Stimulated activated CD8-positive, alpha-beta memory T cell treated with anti-CD3 and anti-CD28 coated beads, Interleukin-12 subunit alpha, Interleukin-12 subunit beta, amount 100 ng/mL, for 1 hour (primary cell): ENCODE measurements around the gene OLFM2.
"Not testable (repeated sequence)": the region's sequence is repeated elsewhere in the genome, so short reads cannot be mapped to it uniquely, and the experiment has no call there.

Source experiments
- DNase-seq: peaks from one replicate; pipeline ENCODE4 v3.0.0-alpha.2; 2020; ENCODE audit warnings: low read depth

The OLFM2 gene

GRCh38 chr19:9827289-9828238 is 108.8 kb downstream of the OLFM2 start, which contains the start of gene UBL5:
Gene UBL5 (plus strand): TSS chr19:9827918. CDS start chr19:9828338, 420 bp downstream.
- DNase-seq, result peak; percentile 82

- DNase-seq, result no peak
Measured at GRCh38 chr19:9823816-9824215, 112.5 kb downstream of the OLFM2 start.

GRCh38 chr19:9820034-9820433 is 116.3 kb downstream of the OLFM2 start:
- DNase-seq, result not testable (repeated sequence)

DNA sequence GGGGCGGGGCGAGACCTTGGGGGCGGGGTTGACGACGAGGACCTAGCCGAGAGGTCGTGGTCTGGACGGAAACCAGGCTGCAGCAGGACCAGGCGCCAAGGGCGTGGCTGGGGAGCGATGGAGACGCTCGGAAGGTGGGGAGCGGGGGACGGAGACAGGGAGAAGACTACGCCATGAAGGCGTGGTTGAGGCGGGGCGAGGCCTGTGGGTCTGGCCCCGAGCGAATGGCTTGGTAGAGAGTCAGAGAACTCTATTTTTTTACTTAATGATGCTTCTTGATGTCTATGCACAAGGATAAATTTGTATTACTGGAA is 116.8 kb downstream of the OLFM2 start:
- DNase-seq, result no peak

GRCh38 chr19:9818734-9819595 is 117.3 kb downstream of the OLFM2 start, which contains the start of gene FBXL12:
Gene FBXL12 (minus strand): TSS chr19:9819079. CDS start chr19:9818813, 266 bp downstream.
- peak; percentile 100 for DNase-seq

DNA sequence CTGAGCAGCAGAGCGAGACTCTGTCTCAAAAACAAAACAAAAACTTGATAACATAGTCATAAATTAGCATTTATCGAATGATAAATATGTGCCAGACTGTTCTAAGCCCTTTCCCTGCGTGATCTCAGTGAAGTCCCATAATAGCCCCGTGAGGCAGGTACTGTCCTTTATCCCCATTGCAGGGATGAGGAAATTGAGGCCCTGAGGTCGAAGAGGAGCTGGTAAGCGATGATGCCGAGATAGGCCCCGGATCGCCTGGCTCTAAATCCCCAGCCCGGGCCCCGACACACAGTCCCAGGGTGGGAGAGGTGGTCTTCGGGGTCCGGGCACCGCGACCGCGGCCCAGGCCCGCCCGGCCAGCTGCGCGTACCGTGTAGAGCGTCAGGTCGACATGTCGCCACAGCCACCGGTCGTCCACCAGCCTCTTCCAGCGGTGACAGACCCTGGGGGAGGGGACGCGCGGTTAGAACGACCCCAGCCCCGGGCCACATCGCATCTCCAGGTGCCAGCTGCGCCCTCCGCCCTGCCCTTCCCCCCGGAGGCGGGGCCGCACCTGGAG is 118.1 kb downstream of the OLFM2 start:
- no peak for DNase-seq

DNA sequence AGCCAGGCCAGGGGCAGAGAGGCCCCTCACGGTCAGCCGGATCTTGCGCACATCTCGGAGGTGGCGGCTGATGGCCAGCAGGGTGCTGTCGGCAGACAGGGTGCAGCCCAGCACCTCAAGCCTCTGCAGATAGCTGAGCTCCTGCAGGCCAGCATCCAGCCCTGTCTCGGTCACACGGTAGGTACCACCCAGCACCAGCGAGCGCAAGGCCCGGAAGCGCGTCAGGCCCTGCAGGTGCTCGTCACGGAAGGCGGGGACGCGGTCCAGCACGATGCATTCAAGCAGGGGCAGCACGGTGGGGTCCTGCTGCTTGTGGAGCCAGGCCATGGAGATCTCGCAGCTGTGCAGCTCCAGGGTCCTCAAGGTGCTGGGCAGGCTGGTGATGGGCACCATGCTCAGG is 125.2 kb downstream of the OLFM2 start:
- no peak for DNase-seq

DNA sequence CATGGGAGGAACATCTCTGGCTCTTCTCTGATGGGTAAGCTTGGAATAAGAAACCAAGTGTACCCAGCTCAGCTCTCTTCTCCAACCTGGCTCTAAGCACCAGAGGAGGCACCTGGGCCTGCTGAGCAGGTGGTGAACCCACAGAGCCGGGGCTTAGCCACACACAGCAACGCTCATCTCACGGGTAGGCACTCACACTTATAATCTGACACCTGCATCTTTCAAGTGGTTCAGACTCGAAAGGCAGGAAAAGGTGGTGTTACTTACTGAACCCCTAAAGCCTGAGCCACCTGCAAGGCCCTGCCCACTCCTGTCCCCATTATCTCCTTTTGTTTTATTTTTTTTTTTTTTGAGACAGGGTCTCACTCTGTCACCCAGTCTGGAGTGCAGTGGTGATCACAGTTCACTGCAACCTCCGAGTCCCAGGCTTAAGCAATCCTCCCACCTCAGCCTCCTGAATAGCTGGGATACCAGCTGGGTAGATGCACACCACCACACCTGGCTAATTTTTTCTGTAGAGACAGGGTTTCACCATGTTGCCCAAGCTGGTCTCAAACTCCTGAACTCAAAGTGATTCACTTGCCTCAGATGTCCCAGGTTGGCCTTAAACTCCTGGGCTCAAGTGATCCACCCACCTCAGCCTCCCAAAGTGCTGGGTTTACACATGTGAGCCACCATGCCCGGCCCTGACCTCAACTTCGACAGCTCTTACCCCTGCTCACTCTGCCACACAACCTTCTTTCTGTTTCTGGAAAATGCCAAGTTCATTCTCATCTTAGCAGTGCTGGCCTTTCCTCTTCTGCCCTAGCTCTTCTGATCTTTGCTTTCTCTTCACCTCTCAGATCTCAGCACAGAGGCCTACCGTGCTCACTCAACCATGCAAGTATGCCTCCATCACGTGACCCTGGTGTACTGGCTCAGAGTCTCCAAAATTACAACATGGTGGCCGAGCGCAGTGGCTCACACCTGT is 127.2 kb downstream of the OLFM2 start:
- no peak for DNase-seq

DNA sequence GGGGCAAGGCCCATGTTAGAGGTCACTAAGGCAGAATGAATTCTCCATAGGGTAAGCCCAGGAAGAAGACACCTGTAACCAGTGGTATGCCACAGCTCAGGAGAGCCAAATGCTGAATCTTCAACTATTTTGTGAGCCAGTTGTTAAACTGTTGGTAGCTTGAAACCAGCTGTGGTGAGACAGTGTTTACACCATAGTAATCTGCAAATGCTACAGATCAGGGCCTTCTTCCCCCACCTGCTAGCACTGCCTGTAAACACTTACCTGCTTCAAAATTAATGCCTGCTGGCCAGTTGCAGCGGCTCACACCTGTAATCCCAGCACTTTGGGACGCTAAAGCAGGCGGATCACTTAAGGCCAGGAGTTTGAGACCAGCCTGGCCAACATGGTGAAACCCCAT is 129.5 kb downstream of the OLFM2 start:
- DNase-seq, result no peak
